Skin epidermis (tissue), 12 donors: ENCODE data around the gene C6orf47.
"Not testable (repeated sequence)": the region's sequence is repeated elsewhere in the genome, so short reads cannot be mapped to it uniquely, and the experiment has no call there.

Experiments used
- H3K27ac ChIP-seq, 21 experiments: fragments of 200-600 bp; sonication (generic) in 11 of 21; one replicate each; pipeline ENCODE4 v1.5.0; 2020; ENCODE audit warnings: mild to moderate bottlenecking in 3 of 21, inconsistent platforms in 2 of 21, moderate library complexity in 2 of 21
- H3K4me3 ChIP-seq, 7 experiments: fragments of 200-600 bp; sonication (generic) in 2 of 7; one replicate each; pipeline ENCODE4 v1.5.0; 2020; ENCODE audit warnings: inconsistent platforms in 2 of 7, mild to moderate bottlenecking in 2 of 7, moderate library complexity in 1 of 7

C6orf47 gene

GRCh38 chr6:31660381-31661261, at the start of gene C6orf47:
TSS of gene C6orf47 (minus strand) at chr6:31660778. CDS start at chr6:31659947, 831 bp downstream.
- H3K4me3 ChIP-seq, result peak within 1 kb of the TSS; percentile 51 to 87 (median 78)

GRCh38 chr6:31709157-31709556, 48.6 kb upstream of the C6orf47 start:
- H3K4me3 ChIP-seq, H3K27ac ChIP-seq: not testable (repeated sequence)

More at GRCh38 chr6:31660381-31661261, at the start of gene C6orf47:
- H3K27ac ChIP-seq, result peak within 1 kb of the TSS in 20 of 21 experiments; percentile 74 to 95 (median 88)

GRCh38 chr6:31708224-31708623, 47.6 kb upstream of the C6orf47 start:
- no peak overlapping the region for H3K27ac ChIP-seq
- H3K4me3 ChIP-seq, result no peak overlapping the region

GRCh38 chr6:31707701-31708100, 47.1 kb upstream of the C6orf47 start:
- Histone ChIP-seq H3K27ac (no peak overlapping the region), H3K4me3 (no peak overlapping the region)

GRCh38 chr6:31706599-31706998, 46.0 kb upstream of the C6orf47 start, which contains the start of gene LY6G6F:
TSS of gene LY6G6F (plus strand) at chr6:31706866. CDS start at chr6:31706907, 41 bp downstream.
- no peak within 1 kb of the TSS for H3K27ac ChIP-seq
- no peak within 1 kb of the TSS for H3K4me3 ChIP-seq

GRCh38 chr6:31705931-31706330, 45.4 kb upstream of the C6orf47 start:
- H3K27ac ChIP-seq, result no peak overlapping the region
- H3K4me3 ChIP-seq, result no peak overlapping the region

GRCh38 chr6:31702819-31703716, 42.5 kb upstream of the C6orf47 start, which contains the start of gene ABHD16A:
TSS of gene ABHD16A (minus strand) at chr6:31703324. CDS start at chr6:31703281, 43 bp downstream.
- Histone ChIP-seq H3K27ac (peak within 1 kb of the TSS; percentile 43 to 99 (median 97)), H3K4me3 (peak within 1 kb of the TSS; percentile 58 to 83 (median 74))

GRCh38 chr6:31702405-31702818, 41.8 kb upstream of the C6orf47 start:
- Histone ChIP-seq H3K27ac (peak overlapping the region; percentile 43 to 99 (median 97)), H3K4me3 (peak overlapping the region; percentile 58 to 83 (median 74))

GRCh38 chr6:31701666-31702404, 41.3 kb upstream of the C6orf47 start:
- H3K27ac ChIP-seq, result peak overlapping the region in 20 of 21 experiments; percentile 85 to 99 (median 98)
- peak overlapping the region; percentile 58 to 83 (median 74) for H3K4me3 ChIP-seq

GRCh38 chr6:31700740-31701401, 40.3 kb upstream of the C6orf47 start:
- H3K27ac ChIP-seq, result peak overlapping the region in 4 of 21 experiments; percentile 2 to 98 (median 39)

GRCh38 chr6:31697555-31697954, 37.0 kb upstream of the C6orf47 start:
- H3K27ac ChIP-seq, result peak overlapping the region in 2 of 21 experiments; percentile 3 to 16
- H3K4me3 ChIP-seq, result no peak overlapping the region

More at GRCh38 chr6:31700740-31701401, 40.3 kb upstream of the C6orf47 start:
- no peak overlapping the region for H3K4me3 ChIP-seq

GRCh38 chr6:31693535-31693934, 33.0 kb upstream of the C6orf47 start:
- Histone ChIP-seq H3K27ac (no peak overlapping the region), H3K4me3 (no peak overlapping the region)

GRCh38 chr6:31692886-31693285, 32.3 kb upstream of the C6orf47 start:
- Histone ChIP-seq H3K27ac (no peak overlapping the region), H3K4me3 (no peak overlapping the region)

- Histone ChIP-seq H3K27ac (no peak overlapping the region), H3K4me3 (no peak overlapping the region)
Measured at GRCh38 chr6:31692353-31692752, 31.8 kb upstream of the C6orf47 start.

- Histone ChIP-seq H3K4me3 (no peak overlapping the region), H3K27ac (no peak overlapping the region)
Measured at GRCh38 chr6:31691564-31692108, 31.1 kb upstream of the C6orf47 start.

- no peak overlapping the region for H3K4me3 ChIP-seq
- no peak overlapping the region for H3K27ac ChIP-seq
Measured at GRCh38 chr6:31691078-31691463, 30.5 kb upstream of the C6orf47 start.

GRCh38 chr6:31690231-31691077, 29.9 kb upstream of the C6orf47 start:
- H3K27ac ChIP-seq, result no peak overlapping the region

More at GRCh38 chr6:31690231-31691077, 29.9 kb upstream of the C6orf47 start:
- no peak overlapping the region for H3K4me3 ChIP-seq
